Left ventricle myocardium superior (tissue), 1 donor: Measurements from ENCODE around the gene TTC7B. TPM values are rescaled to one million over a fixed set of nuclear protein-coding genes. Genes with fewer than 3 reads are reported as not detected.

ENCODE experiments used
- ATAC-seq: fragments of 200-7000 bp; cut with Tn5 transposase; one replicate; pipeline ENCODE4 v1.9.1; 2020; ENCODE audit warnings: mild to moderate bottlenecking, moderate library complexity
- DNase-seq: peaks from one replicate; pipeline ENCODE4 v3.0.0-alpha.2; 2020
- intact Hi-C: fragments of 100-400 bp; cut with micrococcal nuclease; formaldehyde crosslinking; loops from one replicate; pipeline ENCODE4 v1.11.0; 2022
- total RNA-seq: library from RNA; stranded (reverse); fragmentation: NEBNext Ultra II Directional; extraction: Animal tissue kit (Norgen Biotek cat#: 25700); gene quantifications from one replicate; pipeline ENCODE4 v1.2.1, GENCODE V29; 2021
- donor health status: DM: no; HTN: yes; CAD: no; lungs with severe emphysema.

Gene TTC7B
- total RNA-seq, 1 donor from 2014 or later = 72.2 TPM

- DNase-seq (no peak), ATAC-seq (peak; percentile 50)
- intact Hi-C loops = no loop called here
Observed at GRCh38 chr14:90726656-90727055, 89.6 kb downstream of the TTC7B start.

GRCh38 chr14:90724866-90725265 lies 91.4 kb downstream of the TTC7B start:
- ATAC-seq (no peak), DNase-seq (no peak)
- intact Hi-C loops = no loop called here

GRCh38 chr14:90722590-90722989 lies 93.6 kb downstream of the TTC7B start:
- no peak for DNase-seq
- intact Hi-C loops = no loop called here
- no peak for ATAC-seq

DNA sequence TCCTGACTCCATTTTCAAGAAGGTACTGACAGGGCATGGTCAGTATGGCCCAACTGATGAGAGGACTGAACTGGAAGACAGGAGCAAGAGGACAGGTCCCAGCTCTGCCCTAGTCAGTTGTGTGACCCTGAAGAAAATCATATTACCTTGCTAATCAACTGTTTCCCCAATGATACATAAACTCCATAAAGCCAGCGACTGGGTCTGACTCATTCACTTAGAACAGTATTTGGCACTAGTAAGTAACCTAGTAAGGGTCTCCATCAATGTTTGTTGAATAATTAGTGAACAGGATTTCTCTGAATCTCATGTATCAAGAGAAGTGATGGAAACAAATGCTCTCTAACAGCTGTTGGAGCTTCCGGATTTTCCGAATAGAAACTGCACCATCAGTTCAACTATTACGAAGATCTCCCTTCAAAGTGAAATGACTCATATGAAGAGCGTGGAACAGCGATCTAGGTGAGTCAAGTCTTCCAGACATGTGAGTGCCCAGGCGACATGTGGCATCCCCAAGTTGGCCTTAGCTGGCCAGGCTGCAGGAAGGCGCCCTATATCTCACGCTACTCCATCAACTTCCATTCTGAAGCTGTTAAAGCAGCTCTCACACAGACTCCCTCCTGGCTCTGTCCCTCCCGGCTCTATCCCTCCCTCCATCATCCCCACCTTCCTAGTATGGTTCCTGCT lies 94.5 kb downstream of the TTC7B start:
- intact Hi-C loops = no loop called here
- DNase-seq (no peak), ATAC-seq (no peak)

DNA sequence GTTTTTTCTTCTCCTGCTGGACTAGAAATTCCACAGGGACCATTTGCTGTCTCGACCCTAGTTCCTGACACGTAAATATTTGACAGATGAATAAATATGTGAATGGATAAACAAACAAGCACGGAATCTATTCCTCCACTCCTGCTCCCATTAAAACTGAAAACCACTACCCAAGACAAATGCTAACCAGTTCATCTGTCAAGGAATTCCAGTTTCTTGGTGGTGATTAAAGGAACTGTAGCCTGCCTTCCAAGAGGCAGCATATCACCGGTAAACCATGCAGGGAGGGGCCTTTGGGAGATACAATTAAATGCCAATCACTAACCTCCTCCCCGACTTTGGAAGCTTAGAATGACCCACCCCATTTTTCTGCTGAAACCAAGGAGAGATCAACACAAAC lies 95.4 kb downstream of the TTC7B start:
- intact Hi-C loops = no loop called here
- ATAC-seq (no peak), DNase-seq (no peak)

- intact Hi-C loops = no loop called here
- DNase-seq (no peak), ATAC-seq (peak; percentile 89)
Observed at GRCh38 chr14:90720336-90720735, 95.9 kb downstream of the TTC7B start.

DNA sequence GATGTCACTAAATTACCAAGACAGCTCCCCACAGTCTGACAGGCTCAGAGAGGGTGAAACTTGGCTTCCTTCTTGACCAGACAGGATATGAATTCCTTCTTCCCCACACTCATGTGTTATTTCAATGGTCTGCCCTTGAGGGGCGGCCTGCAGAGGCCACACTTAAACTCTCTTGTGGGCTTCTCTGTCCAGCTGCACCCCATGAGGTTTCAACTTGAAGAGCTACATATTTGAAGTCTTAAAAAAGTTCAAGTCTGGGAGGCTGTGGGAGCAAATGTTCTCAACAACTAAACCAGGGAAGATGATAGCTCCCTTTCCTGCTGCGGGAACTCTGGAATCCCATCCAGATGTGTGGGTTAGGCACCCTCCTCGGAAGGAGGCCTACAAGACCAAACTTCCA lies 98.3 kb downstream of the TTC7B start:
- DNase-seq (no peak), ATAC-seq (peak; percentile 48)
- intact Hi-C loops = no loop called here

DNA sequence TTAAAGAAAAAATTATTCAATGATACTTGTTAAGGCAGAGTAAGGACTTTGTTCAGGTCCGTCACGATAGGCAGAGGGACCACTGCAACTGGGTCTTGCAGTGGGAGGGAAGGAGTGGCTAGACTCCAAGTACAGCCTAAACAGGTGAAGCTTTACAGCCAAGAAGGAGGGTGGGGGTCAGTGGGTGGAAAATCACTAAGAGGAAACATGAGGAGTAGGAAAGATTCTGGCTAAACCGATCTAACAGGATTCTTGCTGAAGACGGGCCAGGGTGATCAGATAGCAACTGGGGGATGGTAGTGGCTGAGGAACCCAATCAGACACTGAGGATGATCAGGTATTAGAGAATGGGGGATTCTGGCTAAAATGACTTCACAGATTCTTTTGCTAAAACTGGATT lies 100.2 kb downstream of the TTC7B start:
- intact Hi-C loops = no loop called here
- DNase-seq = no peak
- no peak for ATAC-seq

DNA sequence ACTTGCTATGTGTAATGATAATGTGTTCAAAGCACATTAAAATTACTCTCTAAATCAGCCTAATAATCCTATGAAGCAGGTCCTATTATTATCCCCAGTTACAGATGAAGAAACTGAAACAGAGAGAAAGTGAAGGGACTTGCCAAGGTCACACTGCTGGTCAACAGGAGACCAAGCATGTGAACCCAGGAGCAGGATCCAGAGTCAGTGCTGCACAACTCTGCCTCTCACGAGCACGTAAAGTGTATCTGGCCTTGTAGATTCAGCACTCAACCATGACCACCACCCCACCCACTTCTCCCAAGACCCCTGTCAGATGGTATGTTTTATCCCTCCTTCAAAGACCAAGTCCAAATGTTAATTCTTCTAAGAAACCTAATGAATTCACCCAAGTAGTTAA lies 100.7 kb downstream of the TTC7B start:
- DNase-seq (no peak), ATAC-seq (no peak)
- intact Hi-C loops = no loop called here

DNA sequence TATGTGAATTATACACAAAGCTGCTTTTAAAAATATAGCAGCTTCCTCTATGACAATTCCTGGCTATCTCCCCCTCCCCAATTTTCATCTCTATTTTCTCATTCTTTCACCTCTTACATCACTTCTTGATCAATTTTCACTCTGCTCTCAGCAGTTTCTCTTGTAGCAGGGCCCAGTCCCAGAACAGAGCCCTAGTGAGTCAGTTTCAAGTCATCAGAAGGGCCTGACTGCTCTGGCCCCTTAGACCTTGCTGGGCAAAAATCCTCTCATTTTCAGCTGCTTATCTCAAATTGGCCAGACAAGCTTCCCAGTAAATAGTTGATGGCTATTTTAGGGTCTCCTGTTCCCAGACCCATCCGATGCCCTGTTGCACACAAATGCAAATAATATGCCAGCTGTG lies 101.4 kb downstream of the TTC7B start:
- ATAC-seq (no peak), DNase-seq (no peak)
- intact Hi-C loops = no loop called here

DNA sequence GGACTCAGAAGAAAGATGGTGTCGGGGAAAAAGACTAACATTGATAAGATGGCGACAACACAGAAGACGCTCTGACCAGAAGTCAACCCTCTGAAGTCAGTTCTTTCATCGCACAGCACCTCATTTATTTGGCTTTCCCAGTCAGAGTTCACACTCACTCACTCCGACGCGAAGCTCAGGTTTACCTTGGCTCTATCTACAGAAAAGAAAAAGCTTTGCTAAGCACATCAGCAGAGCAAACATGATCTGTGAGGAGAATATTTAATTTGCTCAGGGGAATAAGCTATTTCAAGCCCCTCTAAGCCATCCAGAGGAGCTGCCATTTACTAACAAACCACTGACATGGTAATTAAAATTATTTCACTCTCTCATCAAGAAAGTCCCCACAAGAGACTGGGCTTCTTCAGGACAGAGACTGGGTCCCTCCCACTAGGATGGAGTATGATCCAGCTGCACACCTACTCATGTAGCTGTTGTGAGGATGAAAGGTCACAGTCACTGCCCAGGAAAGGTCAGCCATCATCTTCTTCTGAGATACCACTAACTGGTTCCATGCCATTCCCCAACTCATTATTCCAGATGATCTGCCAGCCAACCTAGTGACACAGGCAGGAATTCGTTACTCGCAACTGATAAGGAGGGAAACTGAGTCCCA lies 111.4 kb downstream of the TTC7B start:
- no peak for ATAC-seq
- intact Hi-C loops = no loop called here

GRCh38 chr14:90703841-90704737 lies 112.1 kb downstream of the TTC7B start:
- DNase-seq (no peak), ATAC-seq (no peak)
- intact Hi-C loops = no loop called here

More for the DNA sequence above, 111.4 kb downstream of the TTC7B start:
- no peak for DNase-seq

DNA sequence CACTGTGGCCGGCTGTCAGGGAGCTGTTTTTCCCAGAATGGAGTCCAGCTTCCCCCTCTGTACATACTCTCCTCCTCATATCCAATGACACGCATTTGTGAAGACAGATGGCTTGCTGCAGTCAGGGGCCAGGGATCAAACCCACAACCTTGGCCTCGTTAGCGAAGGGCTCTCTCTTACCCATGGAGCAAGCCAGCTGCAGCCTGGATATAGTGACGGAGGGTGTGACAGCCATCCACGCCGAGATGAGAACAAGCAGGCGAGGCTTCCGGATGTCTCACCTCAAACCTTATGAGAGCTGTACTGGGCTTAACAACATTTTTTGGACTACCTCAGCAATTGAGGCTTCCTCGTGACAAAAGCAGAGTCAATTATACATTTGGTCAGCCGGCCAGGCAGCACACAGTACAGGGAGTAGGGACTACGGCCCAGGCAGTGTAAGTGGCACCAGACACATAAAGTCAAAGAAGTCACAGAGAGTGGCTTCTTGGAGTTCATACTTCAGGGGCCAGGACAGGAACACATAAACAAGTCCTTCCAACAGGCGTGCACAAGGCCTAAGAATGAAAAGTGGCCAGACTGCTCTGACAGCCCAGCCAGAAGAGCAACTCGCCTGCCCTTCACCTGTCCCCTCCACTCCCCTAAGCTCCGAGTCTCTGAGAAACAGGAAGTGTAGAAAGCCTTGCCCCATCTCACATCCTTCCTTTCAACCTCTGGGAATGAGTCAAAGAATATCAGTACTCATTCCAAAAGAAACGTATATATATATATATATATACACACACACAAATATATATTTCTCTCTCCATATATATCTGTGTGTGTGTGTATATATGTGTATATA lies 115.1 kb downstream of the TTC7B start:
- DNase-seq (no peak), ATAC-seq (no peak)
- intact Hi-C loops = no loop called here

DNA sequence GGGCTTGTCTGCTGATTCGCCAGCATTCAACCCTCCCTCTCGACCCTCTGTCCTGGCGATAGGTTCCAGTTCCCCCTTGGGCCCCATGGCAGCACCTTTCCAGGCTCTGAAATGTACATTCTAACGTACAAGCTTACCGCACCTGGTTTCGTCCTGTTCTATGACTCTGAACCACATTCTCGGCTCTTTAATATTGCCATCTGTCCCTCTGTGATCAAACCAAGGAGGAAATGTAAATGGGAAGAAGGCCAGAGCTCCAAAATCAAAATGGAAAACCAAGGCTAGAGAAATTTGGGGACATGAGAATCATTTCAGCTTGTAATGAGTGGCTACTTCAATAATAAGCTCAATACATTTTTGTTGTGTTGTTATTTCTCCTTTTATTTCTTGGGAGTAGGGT lies 117.2 kb downstream of the TTC7B start:
- ATAC-seq = no peak
- intact Hi-C loops = no loop called here

GRCh38 chr14:90698379-90698869 lies 117.8 kb downstream of the TTC7B start:
- intact Hi-C loops = no loop called here
- peak; percentile 80 for DNase-seq
- ATAC-seq = peak; percentile 78

More for the DNA sequence above, 117.2 kb downstream of the TTC7B start:
- no peak for DNase-seq

DNA sequence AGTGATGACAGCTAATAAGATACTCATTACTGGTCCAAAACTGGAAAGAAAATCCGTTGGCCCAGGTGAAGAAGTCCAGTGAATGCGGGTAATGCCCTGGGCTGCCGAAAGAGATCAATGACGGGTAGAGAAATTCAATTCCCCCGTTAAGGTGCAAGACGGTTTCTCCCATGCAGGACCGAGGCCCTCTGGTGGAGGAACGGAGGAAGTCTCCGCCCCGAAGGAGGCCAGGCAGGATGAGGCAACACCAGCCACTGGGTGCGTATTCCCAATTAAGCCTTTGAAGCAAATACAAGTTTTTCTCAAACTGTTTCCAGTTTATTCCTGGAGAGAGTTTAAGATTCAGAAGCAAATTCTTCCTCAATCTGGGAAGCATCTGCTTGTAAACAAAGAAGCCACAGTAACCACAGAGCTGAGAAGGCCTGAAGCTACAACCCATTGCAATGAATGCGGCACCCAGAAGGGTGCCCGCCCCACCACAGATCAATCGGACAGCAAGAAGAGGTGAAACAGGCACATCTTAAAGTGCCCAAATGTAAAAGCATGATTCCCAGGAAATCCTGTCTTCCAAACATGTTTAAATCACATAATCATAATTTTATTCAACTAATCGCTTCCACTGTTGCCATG lies 118.5 kb downstream of the TTC7B start:
- DNase-seq (peak; percentile 87), ATAC-seq (peak; percentile 92)
- intact Hi-C loops = loop anchor here (2.0 kb wide), 1 partner anchor 299 kb away; no protein-coding TSS in a partner anchor

- DNase-seq (no peak), ATAC-seq (peak; percentile 20)
- intact Hi-C loops = loop anchor here (2.0 kb wide), 1 partner anchor 298 kb away; no protein-coding TSS in a partner anchor
Observed at GRCh38 chr14:90697132-90697531, 119.1 kb downstream of the TTC7B start.

GRCh38 chr14:90696720-90697119 lies 119.5 kb downstream of the TTC7B start:
- DNase-seq (no peak), ATAC-seq (no peak)
- intact Hi-C loops = loop anchor here (2.0 kb wide), 1 partner anchor 298 kb away; no protein-coding TSS in a partner anchor
